Kidney (tissue), 14 donors: ENCODE measurements around the gene CCSER1. TPM values are rescaled to one million over a fixed set of nuclear protein-coding genes. Genes with fewer than 3 reads are reported as not detected.

Experiments used
- DNase-seq, 5 donors: peaks; one replicate each; pipeline ENCODE4 v3.0.0-alpha.2; 2013 to 2020
- FAIRE-seq: peaks from 2 replicates; lab custom pipeline; 2012; peaks lifted over from hg19 to GRCh38; lab: Jason Lieb, UNC
- H3K27ac ChIP-seq, 2 donors: one replicate each; pipeline ENCODE4 v1.7.0; 2013; ENCODE audit warnings: low read depth in 2 of 2, low read length in 2 of 2, inconsistent platforms in 1 of 2
- H3K27me3 ChIP-seq: one replicate; pipeline ENCODE4 v1.7.1; 2013; ENCODE audit warnings: low read length, inconsistent platforms; ENCODE audit not compliant: control insufficient read depth, insufficient read depth
- H3K36me3 ChIP-seq, 3 donors: one replicate each; pipeline versions ENCODE4 v1.7.0 to v1.7.1; 2013; ENCODE audit warnings: low read length in 3 of 3, control low read depth in 1 of 3, inconsistent platforms in 1 of 3; ENCODE audit not compliant: insufficient read depth in 3 of 3, control insufficient read depth in 2 of 3
- H3K4me1 ChIP-seq, 3 donors: one replicate each; pipeline versions ENCODE4 v1.7.0 to v1.7.1; 2013; ENCODE audit warnings: low read length in 3 of 3, inconsistent platforms in 1 of 3, low read depth in 1 of 3; ENCODE audit not compliant: control insufficient read depth in 2 of 3, insufficient read depth in 2 of 3
- H3K4me3 ChIP-seq, 3 donors: one replicate each; pipeline versions ENCODE4 v1.7.0 to v1.8.1; 2013; ENCODE audit warnings: low read length in 3 of 3, control low read depth in 1 of 3, inconsistent platforms in 1 of 3
- H3K9ac ChIP-seq, 3 donors: one replicate each; pipeline versions ENCODE4 v1.7.0 to v1.7.1; 2013; ENCODE audit warnings: low read length in 3 of 3, control low read depth in 1 of 3, inconsistent platforms in 1 of 3
- H3K9me3 ChIP-seq, 3 donors: one replicate each; pipeline versions ENCODE4 v1.7.0 to v1.7.1; 2013; ENCODE audit warnings: low read length in 3 of 3, control low read depth in 1 of 3, inconsistent platforms in 1 of 3; ENCODE audit not compliant: control insufficient read depth in 2 of 3, insufficient read depth in 1 of 3
- intact Hi-C: fragments of 100-400 bp; cut with DNase I; formaldehyde crosslinking; loops from one replicate; pipeline ENCODE4 v1.11.1; 2022
- polyA plus RNA-seq: library from polyadenylated mRNA; stranded (reverse); fragments of 350-450 nt; fragmentation: Illumina TruSeq; extraction: RNeasy Lipid Tissue Mini Kit (QIAGEN cat#74804); gene quantifications from one replicate; pipeline ENCODE4 v1.2.3, GENCODE V29; 2014; ENCODE audit warnings: low read depth, low replicate concordance; ENCODE audit not compliant: insufficient read depth
- total RNA-seq: library from RNA; stranded (reverse); fragmentation: NEBNext Ultra II Directional; extraction: Animal tissue kit (Norgen Biotek cat#: 25700); gene quantifications from one replicate; pipeline ENCODE4 v1.2.1, GENCODE V29; 2021
- TF ChIP-seq, protein P1 (sequence below): IDR thresholded peaks from 3 replicates; pipeline ENCODE4 v1.5.1; 2012; ENCODE audit warnings: mild to moderate bottlenecking, moderate library complexity, borderline replicate concordance; ENCODE audit not compliant: insufficient read depth; ENCODE audit errors: extremely low read depth
- donor health status: control.
- donor health status: control.
- donor health status: control.
- donor health status: control.
- donor health status: control.
- donor health status: DM: yes; HTN: yes; CAD: no.
- donor health status: Normal renal cell carcinoma (clear cell type).

Gene CCSER1
- total and polyA plus RNA-seq, 2 donors from 2014 or later, result 4.2 to 26.8 TPM

DNA sequence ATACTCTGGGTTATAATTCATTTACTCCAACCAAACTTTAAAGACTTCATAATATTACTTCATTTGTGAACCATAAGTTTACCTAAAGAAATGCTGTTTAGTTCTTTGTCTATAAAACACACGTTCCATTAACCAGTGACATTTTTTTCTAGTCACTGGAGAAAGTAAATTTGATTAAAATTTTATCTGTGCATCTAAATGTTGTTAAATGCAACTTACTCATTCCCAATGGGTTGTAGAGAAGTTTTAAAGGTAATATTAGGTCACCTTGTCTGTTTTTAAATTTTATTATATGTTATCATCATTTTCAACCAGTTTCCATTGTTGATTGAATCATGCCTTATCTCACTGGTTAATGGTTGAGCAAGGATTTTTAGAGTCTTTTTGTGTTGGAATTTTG is 401.4 kb downstream of the CCSER1 start:
- FAIRE-seq, result no peak
- Histone ChIP-seq H3K9ac (no peak overlapping the region), H3K36me3 (no peaks in the 10 kb centered on the region), H3K4me3 (no peak overlapping the region), H3K4me1 (no peaks in the 10 kb centered on the region), H3K27me3 (no peaks in the 10 kb centered on the region), H3K27ac (no peak overlapping the region), H3K9me3 (no peaks in the 10 kb centered on the region)
- TF ChIP-seq, protein P1, sequence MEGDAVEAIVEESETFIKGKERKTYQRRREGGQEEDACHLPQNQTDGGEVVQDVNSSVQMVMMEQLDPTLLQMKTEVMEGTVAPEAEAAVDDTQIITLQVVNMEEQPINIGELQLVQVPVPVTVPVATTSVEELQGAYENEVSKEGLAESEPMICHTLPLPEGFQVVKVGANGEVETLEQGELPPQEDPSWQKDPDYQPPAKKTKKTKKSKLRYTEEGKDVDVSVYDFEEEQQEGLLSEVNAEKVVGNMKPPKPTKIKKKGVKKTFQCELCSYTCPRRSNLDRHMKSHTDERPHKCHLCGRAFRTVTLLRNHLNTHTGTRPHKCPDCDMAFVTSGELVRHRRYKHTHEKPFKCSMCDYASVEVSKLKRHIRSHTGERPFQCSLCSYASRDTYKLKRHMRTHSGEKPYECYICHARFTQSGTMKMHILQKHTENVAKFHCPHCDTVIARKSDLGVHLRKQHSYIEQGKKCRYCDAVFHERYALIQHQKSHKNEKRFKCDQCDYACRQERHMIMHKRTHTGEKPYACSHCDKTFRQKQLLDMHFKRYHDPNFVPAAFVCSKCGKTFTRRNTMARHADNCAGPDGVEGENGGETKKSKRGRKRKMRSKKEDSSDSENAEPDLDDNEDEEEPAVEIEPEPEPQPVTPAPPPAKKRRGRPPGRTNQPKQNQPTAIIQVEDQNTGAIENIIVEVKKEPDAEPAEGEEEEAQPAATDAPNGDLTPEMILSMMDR, result no peak
- DNase-seq, result no peak
- intact Hi-C loops, result no loop called here

DNA sequence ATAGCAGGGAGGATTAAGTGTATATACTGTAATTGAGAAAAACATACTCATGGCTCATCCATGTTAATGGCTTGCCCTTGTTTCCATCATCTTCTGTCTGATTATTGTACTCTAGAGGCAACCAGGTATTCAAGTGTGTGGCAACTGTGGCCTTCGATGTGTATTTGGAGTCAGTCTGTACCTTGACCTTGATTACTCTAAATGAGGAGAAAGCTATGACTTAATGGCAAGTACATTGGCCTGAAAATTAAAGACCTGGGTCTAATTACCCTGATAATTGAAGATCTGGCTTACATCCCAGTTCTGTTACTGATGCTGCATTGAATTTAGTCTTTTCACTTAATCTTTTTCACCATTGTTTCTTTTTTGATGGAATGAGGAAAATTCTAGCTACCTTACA is 409.2 kb downstream of the CCSER1 start:
- no peak overlapping the region for H3K4me3 ChIP-seq
- no peaks in the 10 kb centered on the region for H3K9me3 ChIP-seq
- TF ChIP-seq, protein P1, result no peak
- FAIRE-seq, result no peak
- intact Hi-C loops, result no loop called here
- H3K27me3 ChIP-seq, result no peaks in the 10 kb centered on the region
- H3K36me3 ChIP-seq, result no peaks in the 10 kb centered on the region
- no peak overlapping the region for H3K27ac ChIP-seq
- H3K4me1 ChIP-seq, result no peaks in the 10 kb centered on the region
- H3K9ac ChIP-seq, result no peak overlapping the region
- no peak for DNase-seq

DNA sequence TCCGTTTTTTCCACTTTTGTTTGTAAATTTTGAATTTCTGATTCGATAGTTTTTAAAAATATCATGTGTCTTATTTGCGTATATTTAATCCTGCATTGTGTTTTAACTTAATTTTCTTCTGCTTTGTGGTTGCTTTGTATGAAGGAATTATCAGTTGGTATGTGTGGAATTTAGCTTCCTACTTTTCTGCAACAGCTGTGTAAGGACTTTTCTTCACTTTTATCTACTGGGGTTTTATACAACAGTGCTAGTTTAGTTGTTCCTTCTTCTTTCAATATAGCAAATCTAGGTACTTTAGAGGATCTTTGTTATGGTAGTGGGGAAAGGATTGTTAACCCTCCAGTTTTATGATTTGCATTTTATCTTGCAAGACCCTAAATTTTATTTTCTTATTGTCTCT is 410.3 kb downstream of the CCSER1 start:
- Histone ChIP-seq H3K9ac (no peak overlapping the region), H3K4me1 (no peaks in the 10 kb centered on the region), H3K27ac (no peak overlapping the region), H3K27me3 (no peaks in the 10 kb centered on the region), H3K4me3 (no peak overlapping the region), H3K36me3 (no peaks in the 10 kb centered on the region), H3K9me3 (no peaks in the 10 kb centered on the region)
- FAIRE-seq (no peak), DNase-seq (no peak)
- intact Hi-C loops, result no loop called here
- TF ChIP-seq, protein P1, result no peak

DNA sequence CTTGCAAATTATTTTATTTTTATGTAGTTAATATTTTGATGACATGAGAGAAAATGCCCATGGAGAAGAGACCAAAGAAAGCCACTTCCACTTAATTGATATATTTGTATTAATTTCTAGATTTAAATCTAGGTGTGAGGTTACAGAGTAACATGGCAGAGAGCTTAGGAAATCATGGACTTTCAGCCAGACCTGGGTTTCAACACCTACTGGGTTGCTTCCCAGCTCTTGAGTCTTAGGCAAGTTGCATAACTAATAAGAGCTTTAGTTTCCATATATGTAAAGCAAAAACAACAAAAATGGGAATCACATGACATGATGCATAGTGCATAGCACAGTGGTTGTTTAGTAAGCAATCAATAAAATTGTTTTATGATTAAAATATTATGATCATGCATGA is 413.3 kb downstream of the CCSER1 start:
- intact Hi-C loops, result no loop called here

More for the DNA sequence above, 413.3 kb downstream of the CCSER1 start:
- TF ChIP-seq, protein P1, result no peak
- H3K36me3 ChIP-seq, result no peaks in the 10 kb centered on the region
- FAIRE-seq, result no peak
- H3K4me3 ChIP-seq, result no peak overlapping the region
- H3K27ac ChIP-seq, result no peak overlapping the region
- H3K9ac ChIP-seq, result no peak overlapping the region
- no peaks in the 10 kb centered on the region for H3K27me3 ChIP-seq
- no peaks in the 10 kb centered on the region for H3K4me1 ChIP-seq
- no peaks in the 10 kb centered on the region for H3K9me3 ChIP-seq
- no peak for DNase-seq
